Fibroblast of lung (primary cell): ENCODE results near the gene NEK4.

Source experiments
- EZH2 ChIP-seq: IDR thresholded peaks from 2 replicates; pipeline ENCODE4 v1.5.1; 2012; ENCODE audit warnings: low read length, control low read depth, mild to moderate bottlenecking; ENCODE audit errors: missing control alignments
- TF ChIP-seq, protein P1 (sequence below), 2 donors: IDR thresholded peaks in 1 of 2; conservative IDR thresholded peaks in 1 of 2; 1 replicate in 1 of 2; 2 replicates in 1 of 2; pipeline ENCODE4 v1.5.1; 2011 to 2012; ENCODE audit warnings: low read length in 2 of 2, control low read depth in 1 of 2, inconsistent platforms in 1 of 2, low read depth in 1 of 2, mild to moderate bottlenecking in 1 of 2

DNA sequence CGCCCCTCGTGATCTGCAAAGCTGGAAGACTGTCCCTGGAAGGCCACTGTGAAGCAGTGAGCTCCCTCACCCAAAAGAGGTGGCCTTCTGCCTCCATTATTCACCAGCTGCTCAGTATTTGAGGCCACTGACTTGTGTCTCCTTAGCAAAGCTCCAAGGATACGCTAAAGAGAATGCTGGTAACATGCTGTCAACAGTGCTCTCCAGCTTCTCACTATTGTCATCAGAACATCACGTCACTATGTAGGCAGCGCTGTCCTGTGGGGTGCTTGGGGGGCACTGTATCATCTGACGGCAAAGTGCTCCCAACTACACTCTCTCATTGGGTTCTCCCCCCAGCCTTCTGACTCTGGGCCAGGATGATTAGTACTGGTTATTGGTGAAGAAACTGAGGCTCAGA lies 45.5 kb upstream of the NEK4 start:
- TF ChIP-seq, protein P1, sequence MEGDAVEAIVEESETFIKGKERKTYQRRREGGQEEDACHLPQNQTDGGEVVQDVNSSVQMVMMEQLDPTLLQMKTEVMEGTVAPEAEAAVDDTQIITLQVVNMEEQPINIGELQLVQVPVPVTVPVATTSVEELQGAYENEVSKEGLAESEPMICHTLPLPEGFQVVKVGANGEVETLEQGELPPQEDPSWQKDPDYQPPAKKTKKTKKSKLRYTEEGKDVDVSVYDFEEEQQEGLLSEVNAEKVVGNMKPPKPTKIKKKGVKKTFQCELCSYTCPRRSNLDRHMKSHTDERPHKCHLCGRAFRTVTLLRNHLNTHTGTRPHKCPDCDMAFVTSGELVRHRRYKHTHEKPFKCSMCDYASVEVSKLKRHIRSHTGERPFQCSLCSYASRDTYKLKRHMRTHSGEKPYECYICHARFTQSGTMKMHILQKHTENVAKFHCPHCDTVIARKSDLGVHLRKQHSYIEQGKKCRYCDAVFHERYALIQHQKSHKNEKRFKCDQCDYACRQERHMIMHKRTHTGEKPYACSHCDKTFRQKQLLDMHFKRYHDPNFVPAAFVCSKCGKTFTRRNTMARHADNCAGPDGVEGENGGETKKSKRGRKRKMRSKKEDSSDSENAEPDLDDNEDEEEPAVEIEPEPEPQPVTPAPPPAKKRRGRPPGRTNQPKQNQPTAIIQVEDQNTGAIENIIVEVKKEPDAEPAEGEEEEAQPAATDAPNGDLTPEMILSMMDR (conservative IDR thresholded peaks at IDR 0.05 in 1 of 2, IDR thresholded peaks at IDR 0.05 in 1 of 2; ENCODE audit: low read depth in 1 of 2, low read length in 2 of 2), result no peak
- no peak for TF ChIP-seq EZH2
